Measurements from ENCODE around the gene S100A2. TPM values are rescaled to one million over a fixed set of nuclear protein-coding genes. Genes with fewer than 3 reads are reported as not detected.

S100A2 gene
- polyA plus RNA-seq, 2 of the 4 experiments (the other 2 are of a cell fraction) = 5.1 to 15.9 TPM

DNA sequence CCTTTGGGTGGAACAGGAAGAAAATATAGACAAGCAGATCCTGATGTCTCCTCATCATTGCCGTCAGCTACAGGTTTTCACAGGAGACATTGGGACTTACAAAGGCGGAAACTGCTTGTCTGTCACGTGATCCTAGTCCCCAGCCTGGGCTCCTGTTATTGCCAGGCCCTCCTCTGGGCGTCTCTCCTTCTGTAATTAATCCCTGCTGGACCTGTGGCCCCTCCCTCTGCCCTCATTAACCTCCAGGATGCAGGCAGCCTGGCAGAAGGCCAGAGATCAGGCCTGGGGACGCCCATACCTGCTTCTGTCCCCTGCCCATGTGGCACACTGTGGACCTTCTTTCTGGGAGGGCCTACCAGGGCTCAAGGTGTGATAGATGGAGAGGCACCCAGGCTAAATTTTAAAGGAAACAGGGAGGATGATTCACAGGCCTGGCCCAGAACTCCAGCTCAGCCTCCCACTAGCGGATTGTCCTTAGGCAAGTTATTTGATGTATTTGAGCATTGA, 27.3 kb downstream of the S100A2 start:
- H3K4me3 ChIP-seq = no peak overlapping the region
- CTCF ChIA-PET = interaction anchor here (1.3 to 18.2 kb wide), 3 partner anchors 32 to 185 kb away, joined by 3 to 471 read pairs (median 63); partner anchors contain the start of genes S100A1 and S100A13
- H3K4me1 ChIP-seq = peaks cover 52% of the 10 kb centered on the region
- TF ChIP-seq, protein P1, sequence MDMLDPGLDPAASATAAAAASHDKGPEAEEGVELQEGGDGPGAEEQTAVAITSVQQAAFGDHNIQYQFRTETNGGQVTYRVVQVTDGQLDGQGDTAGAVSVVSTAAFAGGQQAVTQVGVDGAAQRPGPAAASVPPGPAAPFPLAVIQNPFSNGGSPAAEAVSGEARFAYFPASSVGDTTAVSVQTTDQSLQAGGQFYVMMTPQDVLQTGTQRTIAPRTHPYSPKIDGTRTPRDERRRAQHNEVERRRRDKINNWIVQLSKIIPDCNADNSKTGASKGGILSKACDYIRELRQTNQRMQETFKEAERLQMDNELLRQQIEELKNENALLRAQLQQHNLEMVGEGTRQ (IDR thresholded peaks at IDR 0.05) = peak; percentile 41; the same call in 1 of the 2 replicates
- no peak for TF ChIP-seq TFCP2L1 (CRISPR knock-in tag; IDR thresholded peaks at IDR 0.05)
- DNase-seq (ENCODE audit: low read depth in 1 of 2, low spot score in 1 of 2) (no peak), ATAC-seq (no peak), FAIRE-seq (no peak)
- peak overlapping the region; percentile 46 to 100; a peak in 5 of 6 replicates for H3K27ac ChIP-seq
- 67% methylated on average over 6 of the region's 6 CpGs for WGBS (ENCODE audit: missing lambda C conversion rate)
- no peaks in the 10 kb centered on the region for H3K9me3 ChIP-seq
- POLR2A ChIA-PET = interaction anchor here (1.1 kb wide), 1 partner anchor 28 kb away, joined by 3 read pairs; no protein-coding TSS in a partner anchor
- H3K4me2 ChIP-seq = 0 out of 3 replicates have a peak overlapping the region, but pooled peaks have one; percentile 4

GRCh38 chr1:153537376-153537730, 28.3 kb downstream of the S100A2 start:
- CTCF ChIA-PET = interaction anchor here (1.3 to 18.2 kb wide), 3 partner anchors 33 to 184 kb away, joined by 3 to 471 read pairs (median 63); partner anchors contain the start of genes S100A1 and S100A13

DNA sequence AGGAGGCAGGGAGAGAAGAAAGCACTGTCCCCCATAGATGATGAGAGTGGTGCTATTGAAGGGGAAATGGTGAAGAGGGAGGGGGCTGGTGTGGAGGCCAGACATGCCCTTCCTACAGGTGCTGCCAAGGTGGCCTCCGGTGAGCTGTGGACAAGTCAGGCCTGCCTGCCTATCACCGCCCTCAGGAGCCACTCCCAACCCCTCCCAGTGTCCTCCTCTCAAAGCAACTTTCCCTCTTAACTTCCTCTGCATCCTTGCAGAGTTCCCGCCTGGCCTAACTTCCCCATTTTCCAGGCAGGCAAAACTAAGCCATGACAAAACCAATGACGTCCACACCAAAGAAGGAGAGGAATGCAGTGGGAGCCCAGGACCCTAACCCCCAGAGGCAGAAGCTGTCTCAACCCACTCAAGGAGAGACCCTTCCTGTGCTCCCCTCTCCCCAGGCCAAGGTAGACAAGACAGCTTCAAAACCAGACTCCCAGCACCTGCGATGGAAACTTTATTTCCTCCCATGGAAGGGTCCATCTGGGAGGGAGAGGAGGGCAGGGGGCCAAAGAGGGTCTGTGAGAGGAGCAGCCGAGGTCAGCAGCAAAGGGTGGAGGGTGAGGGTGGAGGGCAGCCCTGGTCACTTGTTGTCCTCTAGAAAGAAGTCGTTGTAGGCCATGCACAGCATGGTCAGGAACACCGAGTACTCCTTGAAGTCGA, 28.8 kb downstream of the S100A2 start:
- Histone ChIP-seq H3K9me3 (no peaks in the 10 kb centered on the region), H3K4me1 (peaks cover 51% of the 10 kb centered on the region), H3K4me2 (peak overlapping the region; percentile 97), H3K27ac (peak overlapping the region; percentile 98 to 100), H3K4me3 (peak overlapping the region; percentile 68)
- ATAC-seq (no peak), DNase-seq (ENCODE audit: low read depth in 1 of 2, low spot score in 1 of 2) (peak in 1 of 2 experiments; percentile 64), FAIRE-seq (no peak)
- POLR2A ChIA-PET = interaction anchor here (1.3 to 7.0 kb wide), 5 partner anchors 9 to 122 kb away, joined by 3 to 114 read pairs (median 96); partner anchors contain the start of genes CHTOP, S100A2, S100A3 and S100A4
- 74% methylated on average over 9 of the region's 9 CpGs for WGBS (ENCODE audit: missing lambda C conversion rate)
- CTCF ChIA-PET = interaction anchor here (0.6 to 18.2 kb wide), 7 partner anchors 8 to 441 kb away, joined by 3 to 471 read pairs (median 110); partner anchors contain the start of genes JTB, S100A1, S100A13 and S100A2
- TF ChIP-seq JUNB (IDR thresholded peaks at IDR 0.05) (no peak), RARB (CRISPR knock-in tag; IDR thresholded peaks at IDR 0.05) (no peak), HES2 (IDR thresholded peaks at IDR 0.05) (no peak), TFCP2L1 (CRISPR knock-in tag; IDR thresholded peaks at IDR 0.05) (no peak), POLR2A (IDR thresholded peaks at IDR 0.05; ENCODE audit: low read length) (peak; percentile 11; the same call in 1 of the 2 replicates)
- TF ChIP-seq, protein P2, sequence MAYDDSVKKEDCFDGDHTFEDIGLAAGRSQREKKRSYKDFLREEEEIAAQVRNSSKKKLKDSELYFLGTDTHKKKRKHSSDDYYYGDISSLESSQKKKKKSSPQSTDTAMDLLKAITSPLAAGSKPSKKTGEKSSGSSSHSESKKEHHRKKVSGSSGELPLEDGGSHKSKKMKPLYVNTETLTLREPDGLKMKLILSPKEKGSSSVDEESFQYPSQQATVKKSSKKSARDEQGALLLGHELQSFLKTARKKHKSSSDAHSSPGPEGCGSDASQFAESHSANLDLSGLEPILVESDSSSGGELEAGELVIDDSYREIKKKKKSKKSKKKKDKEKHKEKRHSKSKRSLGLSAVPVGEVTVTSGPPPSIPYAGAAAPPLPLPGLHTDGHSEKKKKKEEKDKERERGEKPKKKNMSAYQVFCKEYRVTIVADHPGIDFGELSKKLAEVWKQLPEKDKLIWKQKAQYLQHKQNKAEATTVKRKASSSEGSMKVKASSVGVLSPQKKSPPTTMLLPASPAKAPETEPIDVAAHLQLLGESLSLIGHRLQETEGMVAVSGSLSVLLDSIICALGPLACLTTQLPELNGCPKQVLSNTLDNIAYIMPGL (CRISPR knock-in tag; IDR thresholded peaks at IDR 0.05; ENCODE audit: borderline replicate concordance) = no peak

More at GRCh38 chr1:153537376-153537730, 28.3 kb downstream of the S100A2 start:
- Histone ChIP-seq H3K4me2 (no peak overlapping the region), H3K9me3 (no peaks in the 10 kb centered on the region), H3K4me3 (no peak overlapping the region), H3K27ac (peak overlapping the region; percentile 98 to 100; a peak in 5 of 6 replicates), H3K4me1 (peaks cover 51% of the 10 kb centered on the region)
- FAIRE-seq (no peak), DNase-seq (ENCODE audit: low read depth in 1 of 2, low spot score in 1 of 2) (no peak), ATAC-seq (no peak)
- TF ChIP-seq, protein P3, sequence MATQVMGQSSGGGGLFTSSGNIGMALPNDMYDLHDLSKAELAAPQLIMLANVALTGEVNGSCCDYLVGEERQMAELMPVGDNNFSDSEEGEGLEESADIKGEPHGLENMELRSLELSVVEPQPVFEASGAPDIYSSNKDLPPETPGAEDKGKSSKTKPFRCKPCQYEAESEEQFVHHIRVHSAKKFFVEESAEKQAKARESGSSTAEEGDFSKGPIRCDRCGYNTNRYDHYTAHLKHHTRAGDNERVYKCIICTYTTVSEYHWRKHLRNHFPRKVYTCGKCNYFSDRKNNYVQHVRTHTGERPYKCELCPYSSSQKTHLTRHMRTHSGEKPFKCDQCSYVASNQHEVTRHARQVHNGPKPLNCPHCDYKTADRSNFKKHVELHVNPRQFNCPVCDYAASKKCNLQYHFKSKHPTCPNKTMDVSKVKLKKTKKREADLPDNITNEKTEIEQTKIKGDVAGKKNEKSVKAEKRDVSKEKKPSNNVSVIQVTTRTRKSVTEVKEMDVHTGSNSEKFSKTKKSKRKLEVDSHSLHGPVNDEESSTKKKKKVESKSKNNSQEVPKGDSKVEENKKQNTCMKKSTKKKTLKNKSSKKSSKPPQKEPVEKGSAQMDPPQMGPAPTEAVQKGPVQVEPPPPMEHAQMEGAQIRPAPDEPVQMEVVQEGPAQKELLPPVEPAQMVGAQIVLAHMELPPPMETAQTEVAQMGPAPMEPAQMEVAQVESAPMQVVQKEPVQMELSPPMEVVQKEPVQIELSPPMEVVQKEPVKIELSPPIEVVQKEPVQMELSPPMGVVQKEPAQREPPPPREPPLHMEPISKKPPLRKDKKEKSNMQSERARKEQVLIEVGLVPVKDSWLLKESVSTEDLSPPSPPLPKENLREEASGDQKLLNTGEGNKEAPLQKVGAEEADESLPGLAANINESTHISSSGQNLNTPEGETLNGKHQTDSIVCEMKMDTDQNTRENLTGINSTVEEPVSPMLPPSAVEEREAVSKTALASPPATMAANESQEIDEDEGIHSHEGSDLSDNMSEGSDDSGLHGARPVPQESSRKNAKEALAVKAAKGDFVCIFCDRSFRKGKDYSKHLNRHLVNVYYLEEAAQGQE (IDR thresholded peaks at IDR 0.05) = no peak
- no peak for TF ChIP-seq CHD2 (IDR thresholded peaks at IDR 0.05; ENCODE audit: low read length, partially characterized antibody)
- no peak for TF ChIP-seq EP300 (IDR thresholded peaks at IDR 0.05)
- no peak for TF ChIP-seq MAZ (IDR thresholded peaks at IDR 0.05; ENCODE audit: borderline replicate concordance, low read depth, low read length)
- TF ChIP-seq BCL3 (IDR thresholded peaks at IDR 0.05) = no peak
- no peak for TF ChIP-seq NPAS2 (CRISPR knock-in tag; IDR thresholded peaks at IDR 0.05; ENCODE audit: borderline replicate concordance)
- TF ChIP-seq ESRRA (IDR thresholded peaks at IDR 0.05; ENCODE audit: borderline replicate concordance, low read length) = no peak
- TF ChIP-seq FOSB (CRISPR knock-in tag; IDR thresholded peaks at IDR 0.05) = no peak
- TF ChIP-seq SREBF2 (IDR thresholded peaks at IDR 0.05) = no peak
- TF ChIP-seq KDM5A (IDR thresholded peaks at IDR 0.05) = no peak
- TF ChIP-seq GATA3 (IDR thresholded peaks at IDR 0.05; ENCODE audit: borderline replicate concordance) = no peak
- TF ChIP-seq HEYL (CRISPR knock-in tag; IDR thresholded peaks at IDR 0.05) = no peak
- POLR2A ChIA-PET = interaction anchor here (6.3 to 7.0 kb wide), 2 partner anchors 9 to 31 kb away, joined by 102 to 114 read pairs; partner anchors contain the start of genes S100A3 and S100A4
- WGBS (ENCODE audit: missing lambda C conversion rate) = 97% methylated on average over 6 of the region's 6 CpGs

All from A549 (cell line).